ENCODE data around the gene BCAP29.
"Not testable (repeated sequence)": the region's sequence is repeated elsewhere in the genome, so short reads cannot be mapped to it uniquely, and the experiment has no call there.

Gene BCAP29, protein sequence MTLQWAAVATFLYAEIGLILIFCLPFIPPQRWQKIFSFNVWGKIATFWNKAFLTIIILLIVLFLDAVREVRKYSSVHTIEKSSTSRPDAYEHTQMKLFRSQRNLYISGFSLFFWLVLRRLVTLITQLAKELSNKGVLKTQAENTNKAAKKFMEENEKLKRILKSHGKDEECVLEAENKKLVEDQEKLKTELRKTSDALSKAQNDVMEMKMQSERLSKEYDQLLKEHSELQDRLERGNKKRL

DNA sequence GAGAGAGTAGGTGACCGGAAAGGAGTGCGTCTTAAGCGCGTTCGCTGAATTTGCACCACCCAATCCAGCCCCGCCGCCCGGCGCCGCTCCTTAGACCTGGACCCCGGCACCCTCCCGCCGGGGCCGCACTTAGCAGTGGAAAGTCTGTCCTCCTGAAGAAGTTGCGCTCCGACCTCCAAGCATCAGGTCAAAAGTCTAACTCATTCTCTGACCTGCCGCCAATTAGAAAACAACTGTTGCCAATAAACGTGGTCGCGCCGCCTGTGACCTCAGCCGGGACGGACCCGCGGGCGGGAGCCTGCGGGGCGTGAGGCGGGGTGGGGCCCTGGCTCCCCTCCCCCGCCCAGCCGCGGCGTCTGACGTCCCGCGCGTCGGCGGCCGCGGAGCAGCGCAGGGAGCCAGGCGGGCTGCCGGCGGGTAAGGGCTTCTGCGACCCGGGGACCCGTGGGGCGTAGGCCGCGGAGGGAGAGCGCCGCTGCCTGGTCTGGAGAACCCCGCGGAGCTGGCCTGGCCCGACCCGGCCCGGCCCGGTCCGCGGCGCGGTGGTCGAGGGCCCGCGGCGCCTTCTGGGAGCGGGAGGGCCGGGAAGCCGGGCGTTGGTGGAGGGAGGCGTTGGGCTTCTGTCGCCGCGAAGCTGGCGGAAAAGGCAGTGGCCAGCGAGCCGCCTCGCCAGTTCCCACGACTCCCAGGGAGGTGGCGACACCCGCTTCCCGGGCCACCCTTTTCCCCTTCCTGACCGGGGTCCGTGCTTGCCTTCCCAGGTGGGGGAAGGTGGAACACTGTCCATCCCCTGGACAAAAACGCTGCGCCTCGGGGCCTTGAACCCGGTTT is at the start of gene BCAP29:
BCAP29 (plus strand) TSS at position 362 of the 831 bp plus-strand sequence. CDS start 527 bp downstream, outside the sequence.
- DNase-seq, result peak; percentile 75 to 79

DNA sequence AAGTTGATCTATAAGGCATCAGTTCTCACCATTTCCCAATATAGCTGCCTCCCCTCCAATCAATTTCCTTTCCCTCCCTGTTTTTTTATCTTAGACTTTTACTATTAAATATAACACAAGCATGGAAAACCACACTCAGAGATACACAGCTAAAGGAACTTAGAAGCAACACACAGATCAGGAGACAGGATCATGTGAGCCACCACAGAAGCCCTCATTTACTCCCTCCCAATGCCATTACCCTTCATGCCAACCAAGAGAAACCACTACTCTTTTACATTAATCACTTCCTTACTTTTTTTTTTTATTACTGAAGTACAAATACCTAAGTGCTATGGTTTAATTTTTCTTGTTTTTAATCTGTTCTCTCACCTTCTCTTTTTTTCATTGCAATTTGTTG is 49.3 kb upstream of the BCAP29 start:
- DNase-seq, result no peak

DNA sequence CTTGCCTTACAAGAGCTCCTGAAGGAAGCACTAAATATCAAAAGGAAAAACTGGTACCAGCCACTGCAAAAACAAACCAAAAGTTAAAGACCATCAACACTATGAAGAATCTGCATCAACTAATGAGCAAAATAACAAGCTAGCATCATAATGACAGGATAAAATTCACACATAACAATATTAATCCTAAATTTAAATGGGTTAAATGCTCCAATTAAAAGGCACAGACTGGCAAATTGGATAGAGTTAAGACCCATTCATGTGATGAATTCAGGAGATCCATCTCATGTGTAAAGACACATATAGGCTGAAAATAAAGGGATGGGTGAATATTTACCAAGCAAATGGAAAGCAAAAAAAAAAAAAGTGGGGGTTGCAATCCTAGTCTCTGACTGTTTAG is 45.9 kb upstream of the BCAP29 start:
- DNase-seq, result no peak

DNA sequence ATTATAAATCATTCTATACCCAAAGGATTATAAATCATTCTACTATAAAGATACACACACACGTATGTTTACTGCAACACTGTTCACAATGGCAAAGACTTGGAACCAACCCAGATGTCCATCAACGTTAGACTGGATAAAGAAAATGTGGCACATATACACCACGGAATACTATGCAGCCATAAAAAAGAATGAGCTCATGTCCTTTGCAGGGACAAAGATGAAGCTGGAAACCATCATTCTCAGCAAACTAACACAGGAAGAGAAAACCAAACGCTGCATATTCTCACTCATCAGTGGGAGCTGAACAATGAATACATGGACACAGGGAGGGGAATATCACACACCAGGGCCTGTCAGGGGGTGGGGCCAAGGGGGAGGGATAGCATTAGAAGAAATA is 42.8 kb upstream of the BCAP29 start:
- not testable (repeated sequence) for DNase-seq

DNA sequence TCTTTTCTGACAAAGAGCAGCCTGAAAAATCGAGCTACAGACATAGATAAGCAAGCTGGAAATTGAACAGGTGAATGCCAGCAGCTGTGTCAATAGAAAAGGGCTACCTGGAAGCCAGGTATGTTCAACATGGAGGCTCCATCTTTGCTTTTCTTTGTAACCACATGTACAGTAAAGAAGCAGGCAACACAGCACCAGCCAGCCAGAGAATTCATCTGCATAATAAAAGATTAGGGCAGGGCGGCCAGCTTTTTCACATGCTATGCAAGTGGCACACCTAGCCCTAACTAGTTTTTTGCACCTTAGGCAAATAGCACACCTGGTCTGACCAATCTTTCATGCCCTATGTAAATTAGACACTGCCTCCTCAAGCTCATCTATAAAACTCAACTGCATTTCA is 42.0 kb upstream of the BCAP29 start:
- no peak for DNase-seq

DNA sequence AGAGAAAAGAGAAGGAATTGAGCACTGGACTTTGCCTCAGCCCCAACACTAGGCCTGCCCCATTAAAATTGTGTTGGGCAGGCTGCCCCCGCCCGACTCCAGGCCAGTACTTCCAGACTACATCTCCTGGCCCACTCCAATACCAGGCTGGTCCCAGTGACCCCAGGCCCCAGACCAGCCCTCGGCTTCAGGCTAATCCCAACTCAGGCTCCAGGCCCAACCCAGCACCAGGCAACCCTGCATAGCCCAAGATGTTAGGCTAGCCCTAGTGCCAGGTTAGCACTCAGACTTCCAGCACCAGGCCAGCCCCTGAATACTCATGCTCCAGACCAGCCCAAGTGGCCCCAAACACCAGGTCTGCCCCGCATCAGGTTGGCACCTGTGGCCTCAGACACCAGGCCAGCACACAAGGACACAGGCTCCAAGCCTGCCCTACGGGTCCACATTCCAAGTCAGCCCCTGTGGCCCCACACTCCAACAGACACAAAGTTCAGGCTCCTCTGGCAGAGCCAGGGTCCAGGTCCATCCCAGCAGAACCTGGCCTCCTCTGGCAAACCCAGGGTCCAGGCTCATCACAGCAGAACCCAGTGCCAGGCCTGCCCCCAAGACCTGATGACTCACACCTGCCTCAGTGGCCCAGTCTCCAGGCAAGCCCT is 36.6 kb upstream of the BCAP29 start:
- DNase-seq, result no peak

DNA sequence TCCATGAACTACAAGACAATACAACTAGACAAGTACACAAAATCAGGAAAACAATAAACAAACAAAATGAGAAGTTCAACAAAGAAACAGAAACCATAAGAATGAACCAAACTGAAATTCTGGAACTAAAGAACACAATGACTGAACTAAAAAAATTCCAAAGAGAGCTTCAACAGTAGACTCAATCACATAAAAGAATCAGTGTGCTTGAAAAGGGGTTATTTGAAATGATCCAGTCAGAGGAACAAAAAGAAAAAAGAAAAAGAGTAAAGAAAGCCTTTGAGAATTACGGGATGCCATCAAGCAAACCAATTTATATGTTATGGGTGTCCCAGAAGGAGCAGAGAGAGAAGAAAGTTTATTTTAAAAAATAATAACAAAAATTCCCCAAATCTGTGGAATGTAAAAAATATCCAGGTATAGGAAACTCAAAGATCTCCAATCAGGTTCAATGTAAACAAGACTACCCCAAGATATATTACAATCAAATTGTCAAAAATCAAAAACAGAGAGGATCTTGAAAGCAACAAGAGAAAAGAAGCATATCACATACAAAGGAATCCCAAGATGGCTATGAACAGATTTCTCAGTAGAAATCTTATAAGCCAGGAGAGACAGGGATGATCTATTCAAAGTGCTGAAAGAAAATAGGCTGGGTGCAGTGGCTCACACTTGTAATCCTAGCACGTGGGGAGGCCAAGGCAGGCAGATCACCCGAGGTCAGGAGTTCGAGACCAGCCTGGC is 35.0 kb upstream of the BCAP29 start:
- no peak for DNase-seq

DNA sequence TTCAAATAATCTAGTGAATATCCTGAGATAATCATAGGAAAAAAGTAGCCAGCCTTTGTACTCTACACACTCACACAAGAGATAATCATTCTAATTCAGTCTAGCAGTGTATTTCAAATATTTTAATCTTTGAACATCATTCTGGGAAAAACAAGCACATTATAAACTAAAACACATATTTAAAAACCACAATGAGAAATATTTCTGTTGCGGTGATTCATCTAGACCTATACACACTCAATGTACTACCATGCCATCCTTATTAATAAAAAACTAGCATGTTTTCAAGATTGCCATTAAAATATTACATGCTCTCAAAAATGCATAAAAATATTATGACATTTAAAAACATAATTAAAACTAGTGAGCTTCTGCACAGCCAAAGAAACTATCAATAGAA is 28.1 kb upstream of the BCAP29 start:
- no peak for DNase-seq

DNA sequence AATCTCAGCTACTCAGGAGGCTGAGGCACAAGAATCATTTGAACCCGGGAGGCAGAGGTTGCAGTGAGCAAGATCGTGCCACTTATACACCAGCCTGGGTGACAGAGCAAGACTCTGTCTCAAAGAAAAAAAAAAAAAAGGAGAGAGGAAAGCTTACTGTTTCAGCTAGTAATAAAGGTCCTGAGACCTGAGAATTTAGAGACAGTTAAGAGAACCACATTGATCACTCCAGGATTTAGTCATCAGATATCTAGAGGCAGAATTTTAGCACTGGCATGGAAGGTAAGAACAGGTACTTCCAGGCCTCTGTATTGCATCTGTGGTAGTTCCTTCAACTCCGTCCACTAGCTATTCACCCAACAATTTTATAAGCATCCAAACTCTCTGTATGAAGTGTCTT is 24.2 kb upstream of the BCAP29 start:
- no peak for DNase-seq

DNA sequence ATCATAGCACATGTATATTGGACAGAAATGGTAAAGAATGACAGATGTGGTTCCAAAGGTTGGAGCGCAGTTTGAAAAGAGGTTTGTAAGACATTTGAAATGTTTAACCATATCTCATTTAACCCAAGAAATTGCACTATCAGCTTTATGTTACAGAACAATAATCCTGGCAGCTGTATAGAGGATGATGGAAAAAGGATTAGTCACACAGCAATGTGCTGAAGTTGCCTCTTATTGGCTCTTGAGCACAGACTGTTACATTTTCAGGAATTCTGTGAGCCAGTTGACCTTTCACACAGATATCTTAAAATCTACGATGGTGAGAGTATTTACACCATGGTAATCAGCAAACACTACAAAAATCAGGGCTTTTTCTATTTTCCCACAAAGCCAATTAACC is 20.2 kb upstream of the BCAP29 start:
- no peak for DNase-seq

DNA sequence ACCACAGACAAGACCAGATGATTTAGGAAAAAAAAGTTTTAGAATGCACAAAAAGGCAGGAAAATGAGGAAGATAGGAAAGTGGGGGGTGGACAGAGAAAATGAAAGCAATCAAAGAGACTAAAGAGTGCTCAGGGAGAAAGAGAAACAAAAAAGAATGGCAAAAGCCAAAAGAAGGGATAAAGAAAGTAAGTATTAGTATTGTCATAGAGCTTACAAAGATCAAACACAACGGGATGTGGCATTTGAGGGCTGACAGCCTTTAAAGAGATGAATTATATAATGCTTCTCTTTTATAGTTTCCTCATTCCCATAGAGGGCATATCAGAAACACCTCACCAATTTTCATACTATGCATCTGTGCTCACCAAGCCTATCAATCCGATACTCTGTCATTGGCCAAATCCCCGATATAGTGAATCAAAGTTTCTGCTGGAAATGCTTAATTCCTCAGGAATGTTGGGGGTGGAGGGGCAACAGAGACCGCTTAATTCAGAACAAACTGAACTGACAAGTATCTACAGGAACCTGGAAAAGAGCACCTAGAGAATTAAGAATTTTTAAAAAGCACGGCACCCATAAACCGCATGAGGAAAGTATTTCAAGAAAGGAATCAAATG is 19.0 kb upstream of the BCAP29 start:
- DNase-seq, result no peak

DNA sequence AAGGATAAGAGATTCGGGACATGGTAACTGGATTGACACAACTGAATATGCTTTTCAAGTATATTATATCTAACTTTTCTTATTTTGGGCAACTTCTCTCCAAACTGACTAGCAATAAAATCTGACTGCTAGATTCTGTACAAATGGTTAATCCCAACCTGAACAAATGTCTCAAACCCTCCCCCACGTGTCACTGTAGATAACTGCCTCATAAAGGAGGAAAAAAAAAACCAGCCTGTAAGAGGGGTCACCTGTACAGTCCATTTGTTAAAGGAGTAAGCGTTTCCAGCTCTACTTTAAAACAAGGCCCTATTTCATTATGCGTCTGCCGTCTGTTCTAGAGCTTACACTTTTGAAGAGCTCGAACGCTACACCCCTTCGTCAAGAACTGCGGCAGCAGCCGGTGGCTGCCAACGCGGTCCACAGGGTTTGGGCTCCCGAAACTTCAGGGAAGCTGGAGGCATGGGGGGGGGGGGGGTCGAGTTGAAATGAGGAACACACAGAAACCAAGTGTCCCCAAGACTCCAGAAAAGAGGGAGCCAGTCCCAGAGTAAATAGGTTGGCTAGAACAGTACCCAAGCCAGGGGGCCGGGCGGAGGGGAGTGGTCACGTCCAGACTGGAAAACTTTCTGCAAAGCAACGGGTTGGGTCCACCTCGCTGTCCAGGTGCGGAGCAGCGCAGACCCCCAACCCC is 16.8 kb upstream of the BCAP29 start:
- no peak for DNase-seq

DNA sequence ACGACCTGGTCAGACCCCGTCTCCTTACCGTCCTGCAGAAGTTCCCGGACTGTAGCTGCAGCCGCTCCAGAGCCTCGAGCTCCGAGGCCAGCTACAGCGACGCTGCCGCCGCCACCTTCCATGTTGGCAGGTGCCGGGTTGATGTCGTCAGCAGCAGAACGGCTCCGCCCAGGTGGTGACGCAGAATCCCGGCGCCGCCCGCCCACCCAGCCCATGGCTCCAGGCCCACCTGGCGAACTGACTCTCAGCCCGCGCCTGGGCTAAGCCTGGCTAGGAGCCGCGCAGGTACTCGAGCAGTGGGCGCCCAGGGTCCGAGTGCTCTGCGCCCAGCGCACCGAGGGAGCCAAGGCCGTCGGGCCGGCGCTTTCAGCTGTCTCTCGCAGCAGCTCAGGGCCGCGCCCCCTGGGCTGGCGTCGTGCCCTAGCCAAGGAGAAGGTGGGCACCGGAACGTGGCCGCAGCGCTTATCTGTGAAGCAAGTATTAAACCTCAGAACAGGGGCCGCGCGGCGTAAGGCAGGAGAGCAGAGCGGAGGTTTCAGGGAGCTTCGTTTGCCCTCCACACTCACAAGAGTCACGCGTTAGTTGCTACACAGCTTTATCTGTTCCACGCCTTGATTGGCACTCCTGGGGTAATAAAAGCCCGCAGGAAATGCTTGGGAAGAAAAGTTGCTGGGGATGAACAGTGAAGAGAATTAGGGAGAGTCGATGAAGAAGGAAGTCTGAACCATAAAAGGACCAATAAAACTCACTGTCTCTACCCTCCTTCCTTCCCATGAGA is 16.1 kb upstream of the BCAP29 start, which contains the start of the genes COG5 and DUS4L:
COG5 (minus strand) TSS at position 146 of the 778 bp plus-strand sequence; CDS start at position 122, 24 bp downstream.
DUS4L (plus strand) TSS at position 197 of the 778 bp plus-strand sequence. CDS start 3,100 bp downstream, outside the sequence.
- peak; percentile 84 to 88 for DNase-seq

DNA sequence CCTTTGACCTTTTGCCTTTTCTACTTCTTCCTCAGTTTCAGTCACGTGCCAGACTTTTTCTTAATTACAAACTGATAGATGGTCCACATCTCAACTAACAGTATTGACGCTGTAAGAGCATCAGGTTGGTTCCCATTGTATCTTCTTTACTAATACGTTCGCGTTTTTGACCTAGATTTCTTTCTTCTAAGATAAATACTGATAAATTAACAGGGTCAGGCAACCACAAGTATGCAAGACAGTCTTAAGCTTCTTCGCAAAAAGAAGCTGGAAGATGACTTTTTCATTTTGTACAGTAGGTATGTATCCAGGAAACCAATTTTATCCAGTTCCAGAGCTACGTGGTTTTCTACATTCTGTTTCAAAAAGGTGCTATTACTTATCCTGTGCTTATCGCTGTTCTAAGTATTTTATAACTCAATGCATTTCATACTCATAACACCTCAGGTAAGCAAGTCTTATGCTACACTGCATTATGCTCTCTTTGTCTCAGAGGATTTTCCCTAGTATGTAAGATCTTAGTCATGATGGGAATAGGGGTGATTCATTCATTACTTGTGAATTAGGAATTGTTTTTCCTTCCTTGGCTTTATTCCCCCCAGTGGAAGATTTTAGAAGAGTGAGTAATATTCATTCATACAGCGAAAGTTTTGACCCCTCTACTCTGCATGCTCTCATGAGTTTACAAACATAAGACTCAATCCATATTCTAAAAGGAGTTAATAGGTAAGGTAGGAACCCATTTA is 15.3 kb upstream of the BCAP29 start:
- no peak for DNase-seq

DNA sequence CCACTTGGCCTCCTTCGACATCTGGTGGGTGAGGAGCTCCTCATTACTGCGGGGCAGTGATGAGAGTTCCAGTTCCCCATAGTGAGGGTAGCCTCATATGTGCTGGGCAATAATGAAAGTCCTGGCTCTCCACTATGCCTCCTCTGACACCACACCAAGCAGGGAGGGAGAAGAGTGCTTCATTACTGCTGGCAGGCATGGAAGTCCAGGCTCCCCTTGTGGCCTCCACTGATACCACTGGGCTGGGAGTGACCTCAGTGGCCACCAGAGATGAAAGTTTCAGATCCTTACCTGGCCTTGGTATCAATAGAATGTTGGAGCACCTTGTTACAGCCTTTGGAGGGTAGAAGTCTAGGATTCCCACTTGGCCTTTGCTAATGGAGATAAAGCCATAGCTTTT is 9.7 kb upstream of the BCAP29 start:
- no peak for DNase-seq

DNA sequence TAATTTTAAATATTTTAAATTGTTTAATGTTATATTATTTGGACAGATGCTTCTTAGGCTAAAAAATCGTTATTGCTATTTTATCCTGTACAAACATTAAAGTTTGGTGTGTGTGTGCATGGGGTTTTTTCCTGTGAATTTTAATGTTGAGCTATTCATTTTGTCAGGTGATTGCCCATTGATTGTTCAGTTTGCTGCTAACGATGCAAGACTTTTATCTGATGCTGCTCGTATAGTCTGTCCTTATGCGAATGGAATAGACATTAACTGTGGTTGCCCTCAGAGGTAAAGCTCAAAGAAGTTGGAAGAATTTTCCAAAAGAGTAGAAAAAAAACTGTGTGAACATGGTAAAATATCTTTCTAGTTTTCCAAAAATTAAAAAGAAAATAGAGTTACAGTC is 6.5 kb upstream of the BCAP29 start:
- no peak for DNase-seq

DNA sequence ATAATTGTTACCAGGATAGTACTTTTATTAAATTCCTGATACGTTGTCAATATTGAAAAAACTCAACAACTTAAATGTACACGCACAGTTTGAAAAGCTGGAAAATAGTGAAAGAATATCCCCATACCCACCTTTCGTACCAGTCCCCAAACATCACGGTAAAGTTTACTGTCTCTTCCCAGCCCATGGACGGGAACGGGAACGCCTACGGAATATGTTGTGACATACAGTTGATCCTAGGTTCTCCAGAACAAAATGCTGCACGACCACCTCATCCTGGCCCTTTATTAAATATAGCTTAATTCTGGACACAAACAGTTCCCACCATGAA is 527 bp upstream of the BCAP29 start:
- DNase-seq, result no peak

DNA sequence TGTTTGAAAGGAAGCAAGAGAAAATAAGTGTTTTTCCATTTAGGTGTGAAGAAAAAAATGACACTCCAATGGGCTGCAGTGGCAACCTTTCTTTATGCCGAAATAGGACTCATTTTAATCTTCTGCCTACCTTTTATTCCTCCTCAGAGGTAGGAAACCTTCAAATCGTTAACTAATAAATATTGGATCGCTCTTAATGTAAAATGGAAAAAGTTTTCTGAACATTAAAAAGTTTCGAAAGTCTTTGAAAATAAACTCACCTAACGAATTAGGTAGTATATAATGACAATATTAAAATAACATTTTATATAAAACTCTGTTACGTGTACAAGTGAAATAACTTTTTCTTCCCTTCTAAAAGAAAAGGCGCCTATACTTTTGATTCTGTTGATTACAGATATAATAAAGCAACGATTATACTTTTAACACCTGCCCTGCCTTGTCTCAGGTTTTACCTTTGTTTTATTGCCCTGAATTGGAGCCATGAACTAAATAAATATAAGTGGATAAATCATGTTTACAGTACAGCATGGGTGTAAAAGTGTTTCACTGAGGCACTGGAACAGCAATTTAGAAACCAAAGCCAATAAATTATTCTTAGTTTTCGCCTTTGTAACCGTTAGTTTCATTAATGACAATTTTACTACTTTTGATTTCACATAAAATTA is 804 bp downstream of the BCAP29 start:
- DNase-seq, result no peak

DNA sequence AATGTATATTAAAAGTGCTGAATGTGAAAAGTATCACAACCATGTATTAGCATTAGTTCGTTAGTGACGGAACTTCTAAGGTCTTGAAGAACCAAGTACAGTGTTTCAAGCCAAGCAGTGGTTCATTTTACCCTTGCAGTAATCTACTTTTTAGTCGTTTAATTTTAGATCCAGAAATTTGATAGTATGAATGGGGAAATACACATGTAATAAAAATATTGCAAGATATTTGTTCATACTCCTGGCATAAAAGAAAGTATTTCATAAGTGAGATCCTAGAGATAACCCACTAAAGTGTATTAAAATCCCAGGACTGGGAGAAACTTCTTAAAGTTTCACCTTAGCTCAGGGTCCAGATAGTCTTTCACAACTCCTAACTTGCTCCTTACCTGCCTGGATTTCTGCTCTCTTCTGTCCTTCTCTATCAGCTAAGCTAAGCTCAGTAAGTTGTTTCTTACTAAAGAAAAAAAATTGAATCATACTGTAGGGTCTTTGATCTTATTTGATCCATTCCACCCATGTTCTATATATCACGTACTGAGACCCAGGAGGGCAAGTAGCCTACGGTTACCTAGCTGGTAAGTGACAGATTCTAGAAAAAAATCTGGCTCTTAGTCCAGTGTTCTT is 1.5 kb downstream of the BCAP29 start:
- no peak for DNase-seq

All from stimulated activated CD4-positive, alpha-beta T cell treated with anti-CD3 and anti-CD28 coated beads, Interleukin-2, amount 100 ng/mL, for 24 hours (primary cell).